Right atrium auricular region (tissue), 2 donors: ENCODE results near the gene COPB1. TPM values are rescaled to one million over a fixed set of nuclear protein-coding genes. Genes with fewer than 3 reads are reported as not detected.

Source experiments
- DNase-seq: peaks from one replicate; pipeline ENCODE4 v3.0.0-alpha.2; 2019; ENCODE audit warnings: low spot score
- H3K27ac ChIP-seq, 2 donors: fragments of 200-600 bp; sonication (generic); 1 replicate in 1 of 2; 2 replicates in 1 of 2; pipeline ENCODE4 v1.5.1; 2016 to 2019
- H3K27me3 ChIP-seq, 2 donors: fragments of 200-600 bp; sonication (generic); one replicate each; pipeline versions ENCODE4 v1.5.1 to v1.6.0; 2017 to 2019
- H3K36me3 ChIP-seq: fragments of 200-600 bp; sonication (generic); one replicate; pipeline ENCODE4 v1.5.1; 2016
- H3K4me1 ChIP-seq, 2 donors: fragments of 200-600 bp; sonication (generic); one replicate each; pipeline versions ENCODE4 v1.5.1 to v1.6.0; 2017 to 2019
- H3K4me3 ChIP-seq, 2 donors: fragments of 200-600 bp; sonication (generic); 1 replicate in 1 of 2; 2 replicates in 1 of 2; pipeline ENCODE4 v1.5.1; 2017 to 2019; ENCODE audit warnings: mild to moderate bottlenecking in 1 of 2, moderate library complexity in 1 of 2
- H3K9me3 ChIP-seq, 2 donors: fragments of 200-600 bp; sonication (generic); one replicate each; pipeline ENCODE4 v1.5.1; 2019
- total RNA-seq, 2 donors: library from RNA; depleted of rRNA; stranded (reverse); fragments of >200 nt; gene quantifications; one replicate each; pipeline ENCODE4 v1.1.0, GENCODE V29; 2016
- TF ChIP-seq, protein P1 (sequence below), 2 donors: fragments of 200-600 bp; sonication (generic); IDR thresholded peaks; one replicate each; pipeline ENCODE4 v1.5.1; 2019; ENCODE audit warnings: antibody characterized with exemption in 2 of 2

COPB1 gene
- total RNA-seq, 2 donors from 2014 or later, result 61.0 to 61.3 TPM

DNA sequence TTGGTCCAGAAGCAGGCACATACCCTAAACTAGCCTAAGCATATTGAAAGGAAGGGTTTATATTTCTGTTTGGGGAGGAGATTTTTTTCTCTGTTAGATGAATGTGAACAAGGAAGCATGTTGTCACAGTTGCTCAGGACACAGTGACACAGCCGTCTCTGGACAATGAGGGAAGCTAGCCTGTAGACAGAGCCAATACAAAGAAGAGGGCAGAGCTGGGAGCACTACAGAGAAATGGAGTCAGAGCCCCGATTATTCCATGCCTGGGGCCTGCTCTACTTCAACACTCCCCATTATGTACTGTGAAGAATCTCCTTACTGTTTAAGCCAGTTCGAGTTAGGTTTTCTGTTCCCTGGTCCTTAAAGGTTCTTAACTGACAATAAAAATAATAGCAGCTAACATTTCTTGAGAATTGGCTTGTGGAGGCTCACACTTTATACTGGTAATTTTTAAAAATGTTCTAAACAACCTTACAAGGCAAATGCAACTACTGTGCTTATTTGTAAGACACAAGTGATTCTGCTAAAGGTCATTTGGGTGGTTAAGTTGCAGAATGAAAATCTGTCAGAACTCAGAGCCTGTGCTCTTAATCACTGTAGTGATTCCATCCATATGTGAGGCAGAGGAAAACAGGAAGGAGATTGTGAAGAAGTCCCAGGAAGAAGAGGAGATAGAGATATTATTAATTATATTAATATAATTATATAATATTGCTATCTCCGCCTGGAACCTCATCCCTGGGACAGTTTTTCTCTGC lies 81.8 kb downstream of the COPB1 start:
- no peaks in the 10 kb centered on the region for H3K27me3 ChIP-seq
- peak overlapping the region in 1 of 2 donors; percentile 1 for H3K27ac ChIP-seq
- TF ChIP-seq, protein P1, sequence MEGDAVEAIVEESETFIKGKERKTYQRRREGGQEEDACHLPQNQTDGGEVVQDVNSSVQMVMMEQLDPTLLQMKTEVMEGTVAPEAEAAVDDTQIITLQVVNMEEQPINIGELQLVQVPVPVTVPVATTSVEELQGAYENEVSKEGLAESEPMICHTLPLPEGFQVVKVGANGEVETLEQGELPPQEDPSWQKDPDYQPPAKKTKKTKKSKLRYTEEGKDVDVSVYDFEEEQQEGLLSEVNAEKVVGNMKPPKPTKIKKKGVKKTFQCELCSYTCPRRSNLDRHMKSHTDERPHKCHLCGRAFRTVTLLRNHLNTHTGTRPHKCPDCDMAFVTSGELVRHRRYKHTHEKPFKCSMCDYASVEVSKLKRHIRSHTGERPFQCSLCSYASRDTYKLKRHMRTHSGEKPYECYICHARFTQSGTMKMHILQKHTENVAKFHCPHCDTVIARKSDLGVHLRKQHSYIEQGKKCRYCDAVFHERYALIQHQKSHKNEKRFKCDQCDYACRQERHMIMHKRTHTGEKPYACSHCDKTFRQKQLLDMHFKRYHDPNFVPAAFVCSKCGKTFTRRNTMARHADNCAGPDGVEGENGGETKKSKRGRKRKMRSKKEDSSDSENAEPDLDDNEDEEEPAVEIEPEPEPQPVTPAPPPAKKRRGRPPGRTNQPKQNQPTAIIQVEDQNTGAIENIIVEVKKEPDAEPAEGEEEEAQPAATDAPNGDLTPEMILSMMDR (IDR thresholded peaks at IDR 0.05), result no peak
- no peaks in the 10 kb centered on the region for H3K36me3 ChIP-seq
- peaks cover 0 to 27% of the 10 kb centered on the region in 2 donors for H3K4me1 ChIP-seq
- DNase-seq, result no peak
- H3K4me3 ChIP-seq, result no peak overlapping the region
- H3K9me3 ChIP-seq, result no peaks in the 10 kb centered on the region

DNA sequence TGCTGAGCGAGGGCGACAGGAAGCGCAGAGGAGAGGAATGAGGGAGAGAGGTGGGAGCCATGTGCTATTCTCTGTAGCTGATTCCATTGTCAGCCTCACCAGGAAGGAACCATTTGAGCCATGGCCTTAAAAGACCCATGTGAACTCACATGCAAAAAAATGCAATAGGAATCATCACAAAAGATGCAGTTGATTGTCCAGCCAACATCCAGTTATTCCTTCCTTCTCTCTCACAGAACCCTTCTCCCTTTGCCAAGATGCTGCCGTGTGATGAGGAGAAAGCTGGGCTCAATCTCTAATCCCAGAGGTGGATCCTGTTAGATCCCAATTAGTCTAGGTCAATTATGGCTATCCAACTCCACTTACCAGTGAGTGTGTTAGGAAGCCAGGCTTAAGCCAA lies 82.4 kb downstream of the COPB1 start:
- Histone ChIP-seq H3K36me3 (no peaks in the 10 kb centered on the region), H3K4me1 (peaks cover 0 to 21% of the 10 kb centered on the region in 2 donors), H3K9me3 (no peaks in the 10 kb centered on the region), H3K27me3 (no peaks in the 10 kb centered on the region), H3K4me3 (no peak overlapping the region), H3K27ac (peak overlapping the region in 1 of 2 donors; percentile 1)
- DNase-seq, result no peak
- TF ChIP-seq, protein P1 (IDR thresholded peaks at IDR 0.05), result no peak

DNA sequence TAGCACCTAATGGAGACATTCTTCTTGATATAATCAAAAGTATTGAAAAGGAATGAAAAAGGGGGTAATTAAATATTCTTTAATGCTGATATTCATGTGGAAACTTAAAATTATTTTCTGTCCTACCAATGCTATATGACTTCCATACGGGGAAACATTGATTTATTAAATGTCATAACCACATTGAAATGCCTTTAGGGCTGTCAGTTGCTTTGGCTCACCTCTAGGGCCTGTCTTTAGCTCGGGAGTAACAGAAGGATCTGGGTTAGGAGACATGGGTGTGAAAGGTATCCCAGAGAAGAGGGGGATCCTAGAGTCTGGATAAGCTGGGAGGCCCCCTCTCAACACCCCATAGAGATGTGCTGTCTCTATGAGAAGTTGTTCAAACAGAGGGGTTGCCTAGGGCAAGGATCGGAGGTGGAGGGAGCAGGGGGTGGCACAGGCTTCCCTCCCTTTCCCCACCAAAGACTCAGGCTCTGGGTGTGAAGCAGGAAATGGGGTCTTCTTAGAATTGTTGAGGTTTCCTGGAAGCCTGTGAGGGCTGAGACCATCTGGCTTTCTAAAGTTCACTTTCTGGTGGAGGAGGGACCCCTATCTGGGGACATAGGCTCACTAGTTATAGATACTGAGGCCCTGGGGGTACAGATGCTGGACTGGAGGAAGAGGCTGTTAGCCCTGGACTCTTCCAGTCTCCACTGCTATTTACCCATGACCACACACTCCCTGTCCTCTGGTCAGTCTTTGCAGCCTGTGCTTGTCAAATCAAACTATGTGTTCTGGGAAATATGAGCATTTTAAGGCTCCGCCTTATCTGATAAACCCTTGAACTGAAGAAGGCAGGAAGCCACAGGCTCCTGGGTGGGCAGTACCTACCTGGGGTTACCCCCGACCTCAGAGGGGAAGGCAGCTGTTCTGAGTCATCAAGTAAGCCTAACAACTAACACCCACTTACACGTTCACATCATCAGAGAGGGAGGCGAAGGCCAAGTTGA lies 84.8 kb downstream of the COPB1 start:
- Histone ChIP-seq H3K4me1 (peaks cover 0 to 20% of the 10 kb centered on the region in 2 donors), H3K9me3 (no peaks in the 10 kb centered on the region), H3K36me3 (no peaks in the 10 kb centered on the region), H3K27me3 (no peaks in the 10 kb centered on the region), H3K4me3 (no peak overlapping the region), H3K27ac (no peak overlapping the region)
- no peak for DNase-seq
- TF ChIP-seq, protein P1 (IDR thresholded peaks at IDR 0.05), result no peak

DNA sequence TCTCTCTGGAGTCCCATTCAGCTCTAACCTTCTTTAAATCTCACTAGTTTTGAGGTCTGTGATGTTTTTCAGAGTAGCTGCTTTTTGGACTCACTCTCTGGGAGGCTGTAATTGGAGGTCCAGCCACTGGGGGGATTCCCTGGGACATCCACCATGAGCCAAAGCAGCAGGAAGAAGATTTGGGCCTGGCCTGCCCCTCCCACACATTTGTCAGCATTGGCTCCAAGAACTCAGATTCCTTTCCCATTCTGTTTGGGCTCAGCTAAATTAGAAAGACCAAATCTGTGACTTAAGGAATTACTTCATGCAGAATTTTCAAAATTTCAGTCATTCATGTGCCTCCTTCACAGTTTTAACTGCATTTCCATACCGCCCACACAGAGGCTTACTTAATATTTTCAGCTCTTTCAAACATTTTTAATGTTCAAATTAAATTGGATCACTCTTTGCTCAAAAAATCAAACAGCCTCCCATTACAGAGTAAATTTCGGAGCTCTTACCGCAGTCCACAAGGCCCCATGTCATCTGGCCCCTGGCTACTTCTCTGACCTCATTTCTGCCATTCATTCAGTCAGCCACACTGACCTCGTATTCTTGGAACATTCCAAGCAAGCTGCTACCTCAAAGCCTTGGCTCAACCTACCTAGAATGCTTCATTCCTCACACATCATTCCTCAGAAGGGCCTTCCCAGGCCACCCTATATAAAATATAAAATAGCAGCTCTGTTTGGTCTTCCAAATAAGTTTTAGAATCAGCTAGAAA lies 86.1 kb downstream of the COPB1 start:
- DNase-seq, result peak; percentile 71
- no peaks in the 10 kb centered on the region for H3K9me3 ChIP-seq

DNA sequence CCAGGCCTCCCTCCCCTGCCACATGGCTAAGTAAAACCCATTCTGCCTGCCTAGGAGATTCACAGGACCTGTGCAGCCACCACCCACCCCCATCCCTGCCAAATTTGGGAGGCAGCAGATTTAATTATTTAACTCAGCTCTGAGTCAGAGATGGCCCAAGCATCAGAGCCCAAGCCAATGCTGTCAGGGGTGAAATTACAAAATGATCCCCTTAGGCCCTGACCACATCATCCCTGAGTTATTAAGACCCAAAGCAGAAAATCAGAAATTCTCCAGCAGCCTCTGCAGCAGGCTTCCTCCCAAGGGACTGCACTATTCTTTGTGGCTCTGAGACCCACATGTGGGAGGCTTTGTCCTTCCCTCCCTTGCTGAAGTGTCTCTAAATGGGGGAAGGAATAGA lies 87.8 kb downstream of the COPB1 start:
- DNase-seq, result peak; percentile 79
- peaks cover 0 to 7% of the 10 kb centered on the region in 2 donors for H3K4me1 ChIP-seq
- no peak overlapping the region for H3K27ac ChIP-seq

More for the DNA sequence above, 86.1 kb downstream of the COPB1 start:
- Histone ChIP-seq H3K36me3 (no peaks in the 10 kb centered on the region), H3K4me3 (no peak overlapping the region), H3K27me3 (no peaks in the 10 kb centered on the region), H3K27ac (peak overlapping the region; percentile 2 to 44), H3K4me1 (peaks cover 0 to 20% of the 10 kb centered on the region in 2 donors)
- TF ChIP-seq, protein P1 (IDR thresholded peaks at IDR 0.05), result peak in 1 of 2 donors; percentile 33

More for the DNA sequence above, 87.8 kb downstream of the COPB1 start:
- Histone ChIP-seq H3K9me3 (no peaks in the 10 kb centered on the region), H3K4me3 (no peak overlapping the region), H3K36me3 (no peaks in the 10 kb centered on the region), H3K27me3 (no peaks in the 10 kb centered on the region)
- TF ChIP-seq, protein P1 (IDR thresholded peaks at IDR 0.05), result no peak
